ENCODE results near the gene GLMN.

GRCh38 chr1:92274939-92275338 lies 23.8 kb downstream of the GLMN start:
- TF ChIP-seq CTCF (IDR thresholded peaks at IDR 0.05; ENCODE audit: poor library complexity) (no peak), EZH2phosphoT487 (IDR thresholded peaks at IDR 0.05; ENCODE audit: low read depth, severe bottlenecking, unreplicated experiment) (no peak), EZH2 (IDR thresholded peaks at IDR 0.05; ENCODE audit: borderline replicate concordance) (no peak)

All from hepatocyte (in vitro differentiated cells).